ENCODE measurements around the gene SPG11. TPM values are rescaled to one million over a fixed set of nuclear protein-coding genes. Genes with fewer than 3 reads are reported as not detected.

Gene SPG11
- total RNA-seq, 2 experiments from 2014 or later = 84.6 to 86.8 TPM

Other genes with a start within 250 kb of the SPG11 start
- gene CTDSPL2, start 236.0 kb downstream of the SPG11 start, total RNA-seq = 10 to 100 TPM; 53.1 to 55.9 TPM
- 10 to 100 TPM; 92.6 to 95.2 TPM for gene EIF3J, start 126.5 kb downstream of the SPG11 start, total RNA-seq
- gene PATL2, start 47.7 kb upstream of the SPG11 start, total RNA-seq = 10 to 100 TPM; 16.5 to 17.2 TPM
- gene B2M, start 47.9 kb upstream of the SPG11 start, total RNA-seq = 1,000 to 10,000 TPM; 6,098 to 6,314 TPM
- gene TRIM69, start 72.9 kb upstream of the SPG11 start, total RNA-seq = 10 to 100 TPM; 76.0 to 78.0 TPM

All from activated CD4-positive, alpha-beta memory T cell treated with anti-CD3 and anti-CD28 coated beads for 36 hours (primary cell).